ENCODE measurements around the gene WDR46.

Gene WDR46

DNA sequence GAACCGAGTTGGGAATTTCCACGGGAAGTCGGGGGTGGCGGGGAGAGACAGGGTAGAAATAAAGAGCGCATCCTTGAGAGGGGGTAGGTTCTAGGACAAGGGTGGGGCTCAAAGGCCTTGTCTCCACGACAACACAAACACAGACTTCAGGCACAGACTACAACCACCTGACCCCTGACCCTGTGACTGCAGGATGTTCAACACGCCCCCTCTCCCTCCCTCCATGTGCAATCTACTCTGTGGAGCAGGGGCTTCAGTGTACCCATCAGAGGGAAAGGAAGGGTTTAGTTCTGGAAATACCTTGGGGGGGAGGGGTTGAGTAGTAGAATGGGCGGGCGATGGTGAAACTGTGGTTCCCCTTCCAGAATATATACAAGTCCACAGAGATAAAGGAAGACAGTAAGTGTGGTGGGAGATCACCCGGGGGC, 25.5 kb upstream of the WDR46 start:
- in situ Hi-C loops (cut with MboI; ENCODE audit: low sequenced_read_pairs), result no loop called here

GRCh38 chr6:33313709-33314514, 24.9 kb upstream of the WDR46 start, which contains the start of gene TAPBP:
TSS of gene TAPBP (minus strand) at chr6:33314078. CDS start at chr6:33314041, 37 bp downstream.
- in situ Hi-C loops (cut with MboI; ENCODE audit: low sequenced_read_pairs), result no loop called here

DNA sequence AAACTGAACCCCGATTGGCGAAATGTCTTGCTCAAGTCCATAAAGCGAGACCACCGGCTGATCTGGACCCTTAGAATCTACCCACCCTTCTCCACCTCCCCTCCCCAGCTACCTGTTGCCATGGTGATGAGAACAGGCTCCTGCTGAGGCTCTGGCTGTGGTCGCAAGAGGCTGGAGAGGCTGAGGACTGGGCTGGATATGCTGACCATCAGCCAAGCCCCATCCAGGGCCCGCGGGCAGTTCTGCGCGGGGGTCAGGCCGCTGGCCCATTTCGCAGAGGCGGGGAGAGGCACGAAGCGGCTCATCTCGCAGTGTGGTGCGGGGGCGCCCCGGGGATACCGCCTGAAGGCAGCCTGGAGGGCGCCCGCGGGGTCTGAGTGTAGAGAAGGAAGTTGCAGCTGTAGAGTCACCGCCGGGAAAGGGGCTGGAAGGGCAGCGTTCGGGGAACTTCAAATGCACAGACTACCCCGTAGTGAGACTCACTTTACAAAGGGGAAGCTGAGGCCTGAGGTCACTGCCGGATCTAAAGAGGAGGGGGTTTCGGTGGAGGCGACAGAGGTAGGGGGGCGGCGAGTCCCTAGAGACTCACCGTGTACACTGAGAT, 24.2 kb upstream of the WDR46 start:
- in situ Hi-C loops (cut with MboI; ENCODE audit: low sequenced_read_pairs), result no loop called here

DNA sequence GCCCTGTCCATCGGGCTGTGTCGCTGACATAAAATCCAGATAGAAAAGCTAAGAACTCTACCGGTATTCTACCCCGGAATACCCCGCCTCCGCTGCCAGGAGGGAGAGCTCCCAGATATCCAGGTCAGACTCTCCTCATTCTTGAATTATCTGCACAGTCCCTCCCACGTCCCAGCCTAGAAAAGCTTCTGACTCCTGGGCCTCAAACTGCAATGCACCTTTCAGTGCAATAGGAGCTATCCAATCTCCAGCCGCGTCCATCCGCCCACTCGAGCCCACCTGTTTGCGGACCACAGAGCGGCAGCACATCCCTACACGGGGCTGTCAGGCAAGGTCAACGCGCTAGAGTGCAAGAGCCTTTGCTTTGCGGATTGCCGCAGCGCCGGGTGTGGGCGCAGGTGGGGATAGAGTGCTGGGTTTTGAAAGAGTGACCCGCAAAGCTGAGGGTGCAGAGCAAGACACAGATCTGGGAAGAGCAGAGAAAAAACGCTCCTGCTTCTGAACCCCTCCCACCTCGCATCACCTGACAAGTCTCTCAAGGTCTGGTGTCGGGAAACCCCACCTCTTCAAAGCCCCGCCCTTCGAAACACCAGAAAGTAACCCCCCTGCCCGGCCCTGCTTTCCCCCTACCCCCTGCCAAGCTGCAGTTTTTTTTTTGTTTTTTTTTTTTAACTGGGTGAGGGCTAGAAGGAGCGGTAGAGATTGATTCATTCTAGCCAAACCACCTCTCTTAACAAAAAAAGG, 23.5 kb upstream of the WDR46 start:
- in situ Hi-C loops (cut with MboI; ENCODE audit: low sequenced_read_pairs), result no loop called here

DNA sequence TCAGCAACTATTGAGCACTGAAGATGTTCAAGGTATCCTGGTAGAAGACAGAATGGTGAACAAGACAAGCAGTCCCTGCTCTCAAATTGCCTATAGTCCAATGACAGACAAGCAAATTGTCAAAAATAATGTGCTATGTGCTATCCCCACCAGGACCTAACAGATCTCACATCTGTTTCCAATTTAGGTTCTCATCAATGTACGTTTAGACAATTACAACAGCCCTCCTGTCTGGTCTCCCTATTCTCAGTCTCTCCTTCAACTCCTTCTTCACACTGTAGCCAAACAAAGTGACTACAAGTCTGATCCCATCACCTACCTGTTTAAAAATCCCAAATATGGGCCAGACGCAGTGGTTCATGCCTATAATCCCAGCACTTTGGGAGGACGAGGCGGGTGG, 17.3 kb upstream of the WDR46 start:
- in situ Hi-C loops (cut with MboI; ENCODE audit: low sequenced_read_pairs), result no loop called here

DNA sequence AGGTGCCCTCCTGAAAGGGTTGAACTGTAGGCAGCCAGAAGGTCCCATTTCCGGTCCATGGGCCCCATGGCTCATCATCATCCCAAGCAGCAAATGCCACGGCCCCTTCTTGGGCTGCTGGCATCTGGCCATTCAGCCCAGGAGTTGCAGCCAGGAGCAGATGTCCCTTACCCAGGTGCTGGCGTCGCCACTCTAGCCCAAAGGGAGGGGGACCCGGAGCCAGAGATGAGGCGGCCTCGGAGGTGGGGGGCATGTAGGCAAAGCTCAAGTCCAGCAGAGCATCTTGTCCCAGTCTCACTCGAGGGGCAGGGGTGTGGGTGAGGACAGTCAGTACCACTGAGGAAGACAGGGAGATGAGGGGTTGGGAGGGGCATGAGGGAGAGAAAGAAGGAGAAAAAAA, 16.0 kb upstream of the WDR46 start:
- in situ Hi-C loops (cut with MboI; ENCODE audit: low sequenced_read_pairs), result no loop called here

DNA sequence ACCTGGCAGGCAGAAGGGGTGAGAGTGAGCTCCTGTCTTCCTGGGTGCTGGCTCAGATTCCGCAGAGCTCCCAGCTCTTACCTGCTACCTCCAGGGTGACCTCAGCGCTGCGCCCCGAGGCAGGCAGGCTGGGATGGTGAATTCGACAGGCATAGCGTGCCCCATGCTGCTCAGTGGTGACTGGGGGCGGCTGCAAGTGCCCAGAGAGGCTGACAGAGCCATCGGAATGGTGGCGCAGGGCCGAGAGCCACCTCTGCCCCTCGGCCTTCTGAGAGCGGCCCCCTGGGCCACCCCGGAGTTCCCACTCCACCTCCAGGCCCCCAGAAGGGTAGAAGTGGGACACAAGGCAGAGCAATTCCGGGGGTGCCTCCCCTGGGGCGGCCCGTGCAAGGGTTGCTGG, 15.2 kb upstream of the WDR46 start:
- in situ Hi-C loops (cut with MboI; ENCODE audit: low sequenced_read_pairs), result no loop called here

- in situ Hi-C loops (cut with MboI; ENCODE audit: low sequenced_read_pairs), result no loop called here
Measured at GRCh38 chr6:33301877-33302276, 12.8 kb upstream of the WDR46 start.

- in situ Hi-C loops (cut with MboI; ENCODE audit: low sequenced_read_pairs), result no loop called here
Measured at GRCh38 chr6:33299237-33299944, 10.4 kb upstream of the WDR46 start.

- in situ Hi-C loops (cut with MboI; ENCODE audit: low sequenced_read_pairs), result no loop called here
Measured at GRCh38 chr6:33298773-33299236, 9.8 kb upstream of the WDR46 start, which contains the start of gene RGL2. TSS of gene RGL2 (minus strand) at chr6:33298942. CDS start at chr6:33298610, 332 bp downstream.

- in situ Hi-C loops (cut with MboI; ENCODE audit: low sequenced_read_pairs), result no loop called here
Measured at GRCh38 chr6:33297956-33298772, 9.1 kb upstream of the WDR46 start.

GRCh38 chr6:33297406-33297955, 8.4 kb upstream of the WDR46 start:
- in situ Hi-C loops (cut with MboI; ENCODE audit: low sequenced_read_pairs), result no loop called here

DNA sequence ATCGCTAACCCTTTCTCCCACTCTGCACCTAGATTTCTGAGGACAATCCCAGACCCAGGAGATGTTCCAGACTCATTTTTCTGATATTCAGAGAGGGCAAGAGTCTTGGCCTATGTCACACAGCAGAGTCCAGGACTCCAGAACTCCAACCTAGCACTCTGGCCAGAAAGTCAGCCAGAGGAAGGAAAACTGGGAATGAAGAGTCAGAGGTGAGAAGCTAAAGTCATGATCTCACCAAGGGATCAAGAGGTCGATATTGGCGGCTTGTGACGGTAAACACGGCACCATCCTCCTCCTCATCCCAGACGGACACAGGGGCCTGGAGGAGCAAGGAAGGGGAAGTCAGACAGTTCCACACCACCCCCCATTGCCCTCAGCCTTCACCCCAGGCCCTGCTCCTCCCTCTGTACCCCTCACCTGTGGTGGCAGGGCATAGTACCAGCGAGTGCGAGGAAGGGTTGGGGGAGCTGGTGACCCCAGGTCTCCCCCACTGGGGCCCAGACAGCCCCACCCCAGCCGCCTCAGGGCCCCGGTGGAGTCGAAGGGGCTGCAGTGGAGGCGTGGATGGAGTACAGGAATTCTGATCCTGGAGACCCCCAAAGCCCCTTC, 7.9 kb upstream of the WDR46 start:
- in situ Hi-C loops (cut with MboI; ENCODE audit: low sequenced_read_pairs), result no loop called here

GRCh38 chr6:33295621-33296369, 6.8 kb upstream of the WDR46 start:
- in situ Hi-C loops (cut with MboI; ENCODE audit: low sequenced_read_pairs), result no loop called here

GRCh38 chr6:33294086-33294823, 5.2 kb upstream of the WDR46 start:
- in situ Hi-C loops (cut with MboI; ENCODE audit: low sequenced_read_pairs), result no loop called here

DNA sequence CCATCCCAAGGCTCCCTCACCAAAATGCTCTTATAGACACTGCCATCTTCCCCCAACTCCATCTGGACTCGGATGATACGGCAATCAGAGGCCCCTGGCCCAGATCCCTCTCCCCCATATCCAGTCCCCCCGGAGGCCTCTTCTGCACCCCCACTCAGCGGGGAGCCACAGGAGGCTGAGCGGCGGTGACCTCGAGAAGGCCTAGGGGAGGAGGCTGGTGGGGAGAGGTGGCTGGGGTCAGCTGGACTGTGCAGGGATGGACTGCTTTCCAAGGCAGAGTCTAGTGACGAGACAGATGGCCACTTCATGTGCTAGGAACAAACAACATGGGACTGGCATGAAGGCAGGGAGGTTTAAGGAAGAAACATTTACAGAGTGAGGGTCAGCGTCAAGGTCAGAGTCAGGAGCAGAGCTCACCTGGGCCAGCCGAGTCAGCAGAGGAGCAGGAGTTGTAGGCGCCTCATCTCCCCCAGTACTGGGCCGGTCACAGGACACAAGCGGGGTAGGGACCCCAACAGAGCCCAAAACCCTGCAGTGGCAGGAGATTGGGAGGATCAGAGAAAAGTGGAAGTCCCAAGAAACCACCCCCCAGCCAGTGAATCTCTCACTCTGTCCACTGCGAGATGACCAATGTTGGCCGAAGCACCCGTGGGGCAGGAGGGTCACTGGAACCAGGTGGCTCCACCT, 4.1 kb upstream of the WDR46 start:
- in situ Hi-C loops (cut with MboI; ENCODE audit: low sequenced_read_pairs), result no loop called here

DNA sequence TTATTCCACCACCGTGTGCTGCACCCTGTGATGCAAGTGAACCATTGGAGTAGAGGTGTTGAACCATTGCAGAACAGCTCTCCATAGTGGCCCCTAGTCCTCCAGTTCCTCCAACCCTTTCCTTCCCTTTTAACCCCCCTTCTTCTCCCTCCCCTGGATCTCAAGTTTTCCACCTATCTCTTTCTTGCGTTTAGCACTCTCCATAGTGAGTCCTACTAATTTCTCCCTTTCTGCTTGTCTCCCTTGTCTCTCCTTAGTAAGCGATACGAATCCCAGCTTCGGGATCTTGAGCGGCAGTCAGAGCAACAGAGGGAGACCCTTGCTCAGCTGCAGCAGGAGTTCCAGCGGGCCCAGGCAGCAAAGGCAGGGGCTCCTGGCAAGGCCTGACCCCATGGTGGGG, 1.4 kb upstream of the WDR46 start:
- in situ Hi-C loops (cut with MboI; ENCODE audit: low sequenced_read_pairs), result no loop called here
